H9 (cell line): ENCODE data around the gene KRTAP12-1. TPM values are rescaled to one million over a fixed set of nuclear protein-coding genes. Genes with fewer than 3 reads are reported as not detected.

Experiments used
- DNase-seq: peaks from one replicate; pipeline ENCODE4 v3.0.0-alpha.2; 2017
- H2AFZ ChIP-seq: one replicate; pipeline ENCODE4 v1.6.1; 2013; ENCODE audit warnings: mild to moderate bottlenecking, low read length, control low read depth, moderate library complexity
- H2AK5ac ChIP-seq: 2 replicates; pipeline ENCODE4 v1.6.1; 2013; ENCODE audit warnings: low read length, control low read depth, mixed read lengths; ENCODE audit not compliant: insufficient read length
- H2BK120ac ChIP-seq: one replicate; pipeline ENCODE4 v1.6.1; 2013; ENCODE audit warnings: low read depth, mild to moderate bottlenecking, low read length, control low read depth, inconsistent platforms; ENCODE audit not compliant: poor library complexity, severe bottlenecking
- H2BK12ac ChIP-seq: 2 replicates; pipeline ENCODE4 v1.6.1; 2013; ENCODE audit warnings: low read length, control low read depth, mixed read lengths, low read depth; ENCODE audit not compliant: insufficient read length
- H2BK15ac ChIP-seq: 2 replicates; pipeline ENCODE4 v1.6.1; 2013; ENCODE audit warnings: low read depth, low read length, control low read depth
- H2BK20ac ChIP-seq: one replicate; pipeline ENCODE4 v1.6.1; 2013; ENCODE audit warnings: low read depth, mild to moderate bottlenecking, low read length, control low read depth, inconsistent platforms; ENCODE audit not compliant: poor library complexity, severe bottlenecking
- H2BK5ac ChIP-seq: 2 replicates; pipeline ENCODE4 v1.6.1; 2013; ENCODE audit warnings: low read length, control low read depth, mixed read lengths; ENCODE audit not compliant: insufficient read length
- H3K14ac ChIP-seq: 2 replicates; pipeline ENCODE4 v1.6.1; 2013; ENCODE audit warnings: low read length, control low read depth; ENCODE audit not compliant: insufficient read depth
- H3K18ac ChIP-seq: 2 replicates; pipeline ENCODE4 v1.6.1; 2013; ENCODE audit warnings: low read depth, mild to moderate bottlenecking, mixed read lengths, low read length, control low read depth; ENCODE audit not compliant: insufficient read length
- H3K23ac ChIP-seq: 2 replicates; pipeline ENCODE4 v1.6.1; 2013; ENCODE audit warnings: low read length, control low read depth, mixed read lengths, low read depth; ENCODE audit not compliant: insufficient read length
- H3K23me2 ChIP-seq: 2 replicates; pipeline ENCODE4 v1.6.1; 2013; ENCODE audit warnings: low read depth, mild to moderate bottlenecking, mixed read lengths, low read length, control low read depth; ENCODE audit not compliant: insufficient read length, poor library complexity, severe bottlenecking
- H3K27ac ChIP-seq: 2 replicates; pipeline ENCODE4 v1.5.1; 2013; ENCODE audit warnings: low read length, control low read depth, mixed read lengths, low read depth; ENCODE audit not compliant: insufficient read length
- H3K27me3 ChIP-seq: 2 replicates; pipeline ENCODE4 v1.6.1; 2013; ENCODE audit warnings: low read length, control low read depth, inconsistent platforms; ENCODE audit not compliant: insufficient read depth
- H3K4ac ChIP-seq: 2 replicates; pipeline ENCODE4 v1.6.1; 2013; ENCODE audit warnings: low read depth, mild to moderate bottlenecking, control low read depth, inconsistent platforms, low read length, moderate library complexity
- H3K4me1 ChIP-seq: 2 replicates; pipeline ENCODE4 v1.6.1; 2013; ENCODE audit warnings: low read length, control low read depth, inconsistent platforms; ENCODE audit not compliant: insufficient read depth
- H3K4me2 ChIP-seq: 2 replicates; pipeline ENCODE4 v1.6.1; 2013; ENCODE audit warnings: low read length, control low read depth, mixed read lengths; ENCODE audit not compliant: insufficient read length, insufficient read depth
- H3K56ac ChIP-seq: 2 replicates; pipeline ENCODE4 v1.6.1; 2013; ENCODE audit warnings: low read depth, mild to moderate bottlenecking, mixed read lengths, low read length, control low read depth; ENCODE audit not compliant: insufficient read length
- H3K79me1 ChIP-seq: 2 replicates; pipeline ENCODE4 v1.6.1; 2013; ENCODE audit warnings: low read depth, mild to moderate bottlenecking, moderate library complexity, low read length, control low read depth, inconsistent platforms; ENCODE audit not compliant: insufficient read depth, poor library complexity, severe bottlenecking
- H3K79me2 ChIP-seq: 2 replicates; pipeline ENCODE4 v1.6.1; 2013; ENCODE audit warnings: low read length, control low read depth, inconsistent platforms; ENCODE audit not compliant: insufficient read depth
- H3K9ac ChIP-seq: 2 replicates; pipeline ENCODE4 v1.6.1; 2013; ENCODE audit warnings: low read length, control low read depth, mixed read lengths; ENCODE audit not compliant: insufficient read length; ENCODE audit errors: extremely low read depth
- H3K9me3 ChIP-seq: one replicate; pipeline ENCODE4 v1.6.1; 2013; ENCODE audit warnings: low read depth, low read length, inconsistent platforms; ENCODE audit not compliant: control insufficient read depth
- H3T11ph ChIP-seq: one replicate; pipeline ENCODE4 v1.6.1; 2013; ENCODE audit warnings: mild to moderate bottlenecking, low read length, control low read depth, inconsistent platforms
- H4K20me1 ChIP-seq: one replicate; pipeline ENCODE4 v1.6.1; 2013; ENCODE audit not compliant: control insufficient read depth, insufficient read length, insufficient read depth
- H4K5ac ChIP-seq: 2 replicates; pipeline ENCODE4 v1.6.1; 2013; ENCODE audit warnings: low read depth, mild to moderate bottlenecking, mixed read lengths, low read length, control low read depth; ENCODE audit not compliant: insufficient read length
- H4K8ac ChIP-seq: replicated peaks from 2 replicates; pipeline ENCODE4 v1.6.1; 2013; ENCODE audit warnings: low read length, control low read depth, mixed read lengths, low read depth; ENCODE audit not compliant: insufficient read length
- H4K91ac ChIP-seq: 2 replicates; pipeline ENCODE4 v1.6.1; 2013; ENCODE audit warnings: low read depth, mild to moderate bottlenecking, moderate library complexity, mixed read lengths, low read length, control low read depth; ENCODE audit not compliant: insufficient read length
- H3K27ac Mint-ChIP-seq, 3 experiments: 2 replicates in 2 of 3; 3 replicates in 1 of 3; pipeline ENCODE4 v1.8.0; 2020 to 2021; ENCODE audit warnings: mixed read lengths in 3 of 3, mild to moderate bottlenecking in 1 of 3, moderate library complexity in 1 of 3
- H3K27me3 Mint-ChIP-seq: 2 replicates; pipeline ENCODE4 v1.8.0; 2021; ENCODE audit warnings: low read depth, mild to moderate bottlenecking, moderate library complexity, mixed read lengths
- H3K36me3 Mint-ChIP-seq, 3 experiments: 2 replicates in 2 of 3; 3 replicates in 1 of 3; pipeline ENCODE4 v1.8.0; 2020 to 2021; ENCODE audit warnings: low read depth in 3 of 3, mixed read lengths in 3 of 3; ENCODE audit not compliant: insufficient read depth in 1 of 3
- H3K4me1 Mint-ChIP-seq, 2 experiments: 2 replicates each; pipeline ENCODE4 v1.8.0; 2020; ENCODE audit warnings: mixed read lengths in 2 of 2
- H3K4me3 Mint-ChIP-seq, 2 experiments: 2 replicates in 1 of 2; 3 replicates in 1 of 2; pipeline ENCODE4 v1.8.0; 2020 to 2021; ENCODE audit warnings: mild to moderate bottlenecking in 2 of 2, mixed read lengths in 2 of 2, moderate library complexity in 1 of 2
- H3K9me3 Mint-ChIP-seq, 2 experiments: 2 replicates in 1 of 2; 3 replicates in 1 of 2; pipeline ENCODE4 v1.8.0; 2020; ENCODE audit warnings: mild to moderate bottlenecking in 2 of 2, mixed read lengths in 2 of 2, moderate library complexity in 1 of 2
- WGBS: extraction: QIAGEN DNeasy Blood & Tissue Kit; methylation state at CpG from one replicate; pipeline ENCODE4 v1.1.7; 2013; ENCODE audit warnings: missing lambda C conversion rate, low lambda C conversion rate, mixed read lengths; ENCODE audit not compliant: insufficient read length; ENCODE audit errors: extremely low coverage; 5-methylcytosine and 5-hydroxymethylcytosine counted together
- total RNA-seq: library from RNA; stranded (reverse); gene quantifications from 2 replicates; pipeline ENCODE4 v1.2.1, GENCODE V29; 2021
- TF ChIP-seq, protein P1 (sequence below): fragments of 200-600 bp; sonication (generic); conservative IDR thresholded peaks from 3 replicates; pipeline ENCODE4 v1.8.0; 2021; ENCODE audit warnings: antibody characterized with exemption, mild to moderate bottlenecking

KRTAP12-1 gene
- total RNA-seq, 1 experiment from 2014 or later, result not detected

DNA sequence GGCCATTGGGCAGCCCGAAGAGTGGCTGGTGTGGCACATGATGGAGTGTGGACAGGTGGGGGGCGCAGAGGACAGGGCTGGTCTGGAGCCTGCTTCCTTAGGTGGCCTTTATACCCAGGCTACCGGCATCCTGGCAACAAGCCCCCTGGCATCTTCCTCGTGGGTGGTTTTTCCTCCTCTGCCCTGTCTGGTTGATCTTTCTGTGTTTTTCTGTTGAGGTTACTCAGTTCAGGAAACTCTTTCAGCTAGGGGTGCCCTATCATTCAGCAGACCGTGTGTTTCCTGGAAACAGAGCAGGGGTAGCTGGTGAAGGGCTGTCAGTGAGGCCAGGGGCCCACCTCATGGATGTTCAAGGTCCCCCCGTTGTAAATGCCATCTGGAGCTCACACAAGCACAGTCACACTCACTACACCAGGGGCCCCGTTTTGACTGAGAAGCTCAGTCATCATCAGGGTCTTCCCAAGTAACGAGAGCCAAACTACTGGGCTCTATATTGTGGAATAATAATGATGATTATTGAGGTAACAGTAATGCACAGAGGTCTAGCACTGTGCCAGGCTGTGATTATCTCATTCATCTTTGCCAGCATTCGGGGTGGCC is 27.3 kb downstream of the KRTAP12-1 start, which contains the start of gene KRTAP12-4:
Gene KRTAP12-4 (minus strand): TSS at position 84 of the 600 bp plus-strand sequence. CDS start 45 bp downstream, at position 39.
- H2BK12ac ChIP-seq, result no peak within 1 kb of the TSS
- no peak within 1 kb of the TSS for H3T11ph ChIP-seq
- H3K9me3 Mint-ChIP-seq, result peaks cover 15 to 16% of the 10 kb centered on the region in 2 experiments; a peak in 4 of 5 replicates
- H3K18ac ChIP-seq, result no peak within 1 kb of the TSS
- peaks cover 22% of the 10 kb centered on the region for H3K27me3 Mint-ChIP-seq
- no peak within 1 kb of the TSS for H2BK5ac ChIP-seq
- no peak within 1 kb of the TSS for H3K4me3 Mint-ChIP-seq
- H3K23me2 ChIP-seq, result no peaks in the 10 kb centered on the region
- no peak within 1 kb of the TSS for H4K91ac ChIP-seq
- TF ChIP-seq, protein P1, sequence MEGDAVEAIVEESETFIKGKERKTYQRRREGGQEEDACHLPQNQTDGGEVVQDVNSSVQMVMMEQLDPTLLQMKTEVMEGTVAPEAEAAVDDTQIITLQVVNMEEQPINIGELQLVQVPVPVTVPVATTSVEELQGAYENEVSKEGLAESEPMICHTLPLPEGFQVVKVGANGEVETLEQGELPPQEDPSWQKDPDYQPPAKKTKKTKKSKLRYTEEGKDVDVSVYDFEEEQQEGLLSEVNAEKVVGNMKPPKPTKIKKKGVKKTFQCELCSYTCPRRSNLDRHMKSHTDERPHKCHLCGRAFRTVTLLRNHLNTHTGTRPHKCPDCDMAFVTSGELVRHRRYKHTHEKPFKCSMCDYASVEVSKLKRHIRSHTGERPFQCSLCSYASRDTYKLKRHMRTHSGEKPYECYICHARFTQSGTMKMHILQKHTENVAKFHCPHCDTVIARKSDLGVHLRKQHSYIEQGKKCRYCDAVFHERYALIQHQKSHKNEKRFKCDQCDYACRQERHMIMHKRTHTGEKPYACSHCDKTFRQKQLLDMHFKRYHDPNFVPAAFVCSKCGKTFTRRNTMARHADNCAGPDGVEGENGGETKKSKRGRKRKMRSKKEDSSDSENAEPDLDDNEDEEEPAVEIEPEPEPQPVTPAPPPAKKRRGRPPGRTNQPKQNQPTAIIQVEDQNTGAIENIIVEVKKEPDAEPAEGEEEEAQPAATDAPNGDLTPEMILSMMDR, result no peak
- H3K23ac ChIP-seq, result no peak within 1 kb of the TSS
- H3K4me1 Mint-ChIP-seq, result peaks cover 15 to 25% of the 10 kb centered on the region in 2 experiments
- H3K4me1 ChIP-seq, result no peaks in the 10 kb centered on the region
- H2BK120ac ChIP-seq, result no peak within 1 kb of the TSS
- H2BK15ac ChIP-seq, result no peak within 1 kb of the TSS
- no peak within 1 kb of the TSS for H3K27ac Mint-ChIP-seq
- no peak for DNase-seq
- no peak within 1 kb of the TSS for H3K56ac ChIP-seq
- no peaks in the 10 kb centered on the region for H3K9me3 ChIP-seq
- no peak within 1 kb of the TSS for H3K27ac ChIP-seq
- no peak within 1 kb of the TSS for H2BK20ac ChIP-seq
- no peak within 1 kb of the TSS for H2AK5ac ChIP-seq
- H3K79me2 ChIP-seq, result no peaks in the 10 kb centered on the region
- no peak within 1 kb of the TSS for H3K9ac ChIP-seq
- no peaks in the 10 kb centered on the region for H4K20me1 ChIP-seq
- H3K27me3 ChIP-seq, result no peaks in the 10 kb centered on the region
- H3K14ac ChIP-seq, result no peak within 1 kb of the TSS
- no CpG with 5 or more reads among the region's 9 CpGs for WGBS
- no peak within 1 kb of the TSS for H3K4me2 ChIP-seq
- no peaks in the 10 kb centered on the region for H3K79me1 ChIP-seq
- H4K5ac ChIP-seq, result no peak within 1 kb of the TSS
- H3K4ac ChIP-seq, result no peak within 1 kb of the TSS
- H2AFZ ChIP-seq, result no peak within 1 kb of the TSS
- peaks cover 4 to 15% (median 8%) of the 10 kb centered on the region in 3 experiments for H3K36me3 Mint-ChIP-seq
- H4K8ac ChIP-seq, result no peak within 1 kb of the TSS
